Left hindlimb (tissue), 1 donor: ENCODE measurements around the gene RNF126.
"Not testable (repeated sequence)": the region's sequence is repeated elsewhere in the genome, so short reads cannot be mapped to it uniquely, and the experiment has no call there.

Source experiments
- DNase-seq: peaks from one replicate; pipeline ENCODE4 v3.0.0-alpha.2; 2018

The RNF126 gene

GRCh38 chr19:609004-609346, 54.0 kb downstream of the RNF126 start:
- no peak for DNase-seq

- DNase-seq: no peak
Observed at GRCh38 chr19:608155-609003, 54.6 kb downstream of the RNF126 start.

DNA sequence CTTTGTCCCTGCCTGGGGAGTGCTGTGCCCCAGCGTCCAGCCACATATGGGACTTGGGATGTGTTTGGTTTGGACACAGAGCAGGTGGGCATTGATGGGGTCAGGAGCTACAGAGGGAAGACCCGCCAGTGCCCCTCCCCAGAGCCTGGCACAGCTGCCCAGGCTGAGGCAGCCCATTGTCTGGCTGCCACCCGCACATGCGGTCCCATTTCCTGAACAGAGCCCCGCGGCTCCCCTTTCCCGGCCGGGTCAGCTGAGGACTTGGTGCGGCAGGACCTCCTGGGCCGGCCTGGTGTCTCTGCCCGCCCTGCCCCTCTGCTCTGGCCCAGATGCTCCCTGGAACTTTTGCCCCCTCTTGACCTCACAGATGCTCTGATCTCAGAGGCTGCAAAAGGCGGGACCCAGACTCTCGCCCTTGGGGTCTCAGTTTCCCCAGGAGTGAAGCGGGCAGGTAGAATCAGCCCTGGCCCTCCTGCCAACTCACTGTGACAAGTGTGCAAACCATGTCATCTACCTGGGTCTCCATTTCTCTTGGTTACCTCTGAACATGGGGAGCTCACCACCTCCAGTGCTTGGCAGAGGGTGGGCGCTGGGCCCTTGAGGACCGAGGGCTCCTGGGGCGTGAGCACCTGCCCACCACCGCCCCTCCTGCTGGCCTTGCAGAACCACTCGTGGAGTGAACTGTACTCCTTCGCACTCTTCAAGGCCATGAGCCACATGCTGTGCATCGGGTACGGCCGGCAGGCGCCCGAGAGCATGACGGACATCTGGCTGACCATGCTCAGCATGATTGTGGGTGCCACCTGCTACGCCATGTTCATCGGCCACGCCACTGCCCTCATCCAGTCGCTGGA, 55.5 kb downstream of the RNF126 start:
- no peak for DNase-seq

- not testable (repeated sequence) for DNase-seq
Observed at GRCh38 chr19:605061-605971, 57.7 kb downstream of the RNF126 start.

- DNase-seq: no peak
Observed at GRCh38 chr19:604355-604754, 58.7 kb downstream of the RNF126 start.

- DNase-seq: not testable (repeated sequence)
Observed at GRCh38 chr19:603779-604178, 59.2 kb downstream of the RNF126 start.

DNA sequence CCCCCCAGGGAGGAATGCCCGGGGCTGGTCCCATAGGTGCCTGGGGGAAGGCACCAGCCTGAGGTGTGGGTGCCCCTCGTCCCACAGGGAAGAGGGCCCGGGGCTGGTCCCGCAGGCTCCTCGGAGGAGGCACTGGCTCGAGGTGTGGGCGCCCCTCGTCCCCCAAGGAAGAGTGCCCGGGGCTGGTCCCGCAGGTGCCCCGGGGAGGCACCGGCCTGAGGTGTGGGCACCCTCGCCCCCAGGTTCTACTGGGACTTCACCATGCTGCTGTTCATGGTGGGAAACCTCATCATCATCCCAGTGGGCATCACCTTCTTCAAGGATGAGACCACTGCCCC, 59.7 kb downstream of the RNF126 start:
- not testable (repeated sequence) for DNase-seq

- no peak for DNase-seq
Observed at GRCh38 chr19:602391-603301, 60.4 kb downstream of the RNF126 start.

- DNase-seq: no peak
Observed at GRCh38 chr19:601790-602189, 61.2 kb downstream of the RNF126 start.

GRCh38 chr19:601310-601709, 61.7 kb downstream of the RNF126 start:
- no peak for DNase-seq
